Prostate gland (tissue), 2 donors: Measurements from ENCODE around the gene OSBPL1A. TPM values are rescaled to one million over a fixed set of nuclear protein-coding genes. Genes with fewer than 3 reads are reported as not detected.
"Not testable (repeated sequence)": the region's sequence is repeated elsewhere in the genome, so short reads cannot be mapped to it uniquely, and the experiment has no call there.

Experiments
- DNase-seq: peaks from one replicate; pipeline ENCODE4 v3.0.0-alpha.2; 2019; ENCODE audit warnings: low spot score
- H3K27ac ChIP-seq, 2 donors: fragments of 200-600 bp; sonication (generic); 2 replicates each; pipeline ENCODE4 v1.5.1; 2017 to 2019
- H3K27me3 ChIP-seq: fragments of 200-600 bp; sonication (generic); replicated peaks from 2 replicates; pipeline ENCODE4 v1.5.1; 2019; ENCODE audit not compliant: insufficient read depth
- H3K36me3 ChIP-seq, 2 donors: fragments of 200-600 bp; sonication (generic); 1 replicate in 1 of 2; 2 replicates in 1 of 2; pipeline versions ENCODE4 v1.5.1 to v1.8.1; 2017 to 2019
- H3K4me1 ChIP-seq: fragments of 200-600 bp; sonication (generic); replicated peaks from 2 replicates; pipeline ENCODE4 v1.5.1; 2019
- H3K4me3 ChIP-seq, 2 donors: fragments of 200-600 bp; sonication (generic); 2 replicates each; pipeline ENCODE4 v1.5.1; 2017 to 2019
- H3K9me3 ChIP-seq: fragments of 200-600 bp; sonication (generic); 2 replicates; pipeline ENCODE4 v1.5.1; 2017
- CTCF ChIP-seq, 4 experiments: fragments of 200-600 bp in 2 of 4; fragments of 450-650 bp in 2 of 4; sonication (generic) in 2 of 4; IDR thresholded peaks; 1 replicate in 3 of 4; 2 replicates in 1 of 4; pipeline ENCODE4 v1.5.1; 2016 to 2019; ENCODE audit warnings: antibody characterized with exemption in 4 of 4, mild to moderate bottlenecking in 2 of 4, moderate library complexity in 2 of 4
- POLR2A ChIP-seq: fragments of 450-650 bp; IDR thresholded peaks from one replicate; pipeline ENCODE4 v1.6.1; 2016; ENCODE audit warnings: antibody characterized with exemption, mild to moderate bottlenecking
- POLR2AphosphoS5 ChIP-seq: sonication (generic); formaldehyde crosslinking; IDR thresholded peaks from one replicate; pipeline ENCODE4 v1.6.1; 2017; ENCODE audit warnings: antibody characterized with exemption
- WGBS: methylation state at CpG from one replicate; pipeline ENCODE4 v1.1.5; 2018; 5-methylcytosine and 5-hydroxymethylcytosine counted together
- intact Hi-C: fragments of 100-400 bp; cut with DNase I; formaldehyde crosslinking; loops from one replicate; pipeline ENCODE4 v1.14.2; 2022
- total RNA-seq, 2 donors: library from RNA; depleted of rRNA; stranded (reverse); fragments of >200 nt; gene quantifications; one replicate each; pipeline ENCODE4 v1.1.0, GENCODE V29; 2016

The OSBPL1A gene
- total RNA-seq, 2 donors from 2014 or later, result 33.7 to 39.1 TPM

- no peaks in the 10 kb centered on the region for H3K9me3 ChIP-seq
- H3K4me3 ChIP-seq, result no peak overlapping the region
- H3K4me1 ChIP-seq, result no peaks in the 10 kb centered on the region
- DNase-seq, result no peak
- no peaks in the 10 kb centered on the region for H3K36me3 ChIP-seq
- no peak overlapping the region for H3K27ac ChIP-seq
- 59% methylated on average over 1 of the region's 1 CpG for WGBS
- intact Hi-C loops, result no loop called here
- TF ChIP-seq CTCF (IDR thresholded peaks at IDR 0.05), result no peak
- no peak for TF ChIP-seq POLR2A
- no peak for TF ChIP-seq POLR2AphosphoS5
- no peaks in the 10 kb centered on the region for H3K27me3 ChIP-seq
Observed at GRCh38 chr18:24378598-24378997, 19.0 kb downstream of the OSBPL1A start.

DNA sequence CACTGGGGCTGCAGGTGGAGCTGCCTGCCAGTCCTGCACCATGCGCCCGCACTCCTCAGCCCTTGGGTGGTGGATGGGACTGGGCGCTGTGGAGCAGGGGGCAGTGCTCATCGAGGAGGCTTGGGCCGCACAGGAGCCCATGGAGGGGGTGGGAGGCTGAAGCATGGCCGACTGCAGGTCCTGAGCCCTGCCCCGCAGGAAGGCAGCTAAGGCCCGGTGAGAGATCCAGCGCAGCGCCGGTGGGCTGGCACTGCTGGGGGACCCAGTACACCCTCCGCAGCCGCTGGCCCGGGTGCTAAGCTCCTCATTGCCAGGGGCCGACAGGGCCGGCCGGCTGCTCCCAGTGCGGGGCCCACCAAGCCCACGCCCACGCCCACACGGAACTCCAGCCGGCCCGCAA lies 21.1 kb downstream of the OSBPL1A start:
- H3K27ac ChIP-seq, H3K9me3 ChIP-seq, H3K36me3 ChIP-seq, H3K4me1 ChIP-seq, DNase-seq, intact Hi-C loops, H3K27me3 ChIP-seq, H3K4me3 ChIP-seq: not testable (repeated sequence)
- 97% methylated on average over 14 of the region's 23 CpGs for WGBS

- Histone ChIP-seq H3K27ac (no peak overlapping the region), H3K36me3 (no peaks in the 10 kb centered on the region), H3K27me3 (no peaks in the 10 kb centered on the region), H3K4me3 (no peak overlapping the region), H3K9me3 (no peaks in the 10 kb centered on the region), H3K4me1 (no peaks in the 10 kb centered on the region)
- intact Hi-C loops, result no loop called here
- 89% methylated on average over 1 of the region's 1 CpG for WGBS
- no peak for TF ChIP-seq POLR2A
- no peak for TF ChIP-seq CTCF (IDR thresholded peaks at IDR 0.05)
- no peak for TF ChIP-seq POLR2AphosphoS5
- DNase-seq, result no peak
Observed at GRCh38 chr18:24373328-24373727, 24.3 kb downstream of the OSBPL1A start.

GRCh38 chr18:24372279-24372872 lies 25.2 kb downstream of the OSBPL1A start:
- Histone ChIP-seq H3K9me3 (no peaks in the 10 kb centered on the region), H3K27me3 (no peaks in the 10 kb centered on the region), H3K4me3 (no peak overlapping the region), H3K36me3 (no peaks in the 10 kb centered on the region), H3K4me1 (no peaks in the 10 kb centered on the region), H3K27ac (no peak overlapping the region)
- no peak for DNase-seq
- no peak for TF ChIP-seq POLR2AphosphoS5
- TF ChIP-seq CTCF (IDR thresholded peaks at IDR 0.05), result no peak
- no peak for TF ChIP-seq POLR2A
- 81% methylated on average over 5 of the region's 5 CpGs for WGBS
- intact Hi-C loops, result no loop called here

DNA sequence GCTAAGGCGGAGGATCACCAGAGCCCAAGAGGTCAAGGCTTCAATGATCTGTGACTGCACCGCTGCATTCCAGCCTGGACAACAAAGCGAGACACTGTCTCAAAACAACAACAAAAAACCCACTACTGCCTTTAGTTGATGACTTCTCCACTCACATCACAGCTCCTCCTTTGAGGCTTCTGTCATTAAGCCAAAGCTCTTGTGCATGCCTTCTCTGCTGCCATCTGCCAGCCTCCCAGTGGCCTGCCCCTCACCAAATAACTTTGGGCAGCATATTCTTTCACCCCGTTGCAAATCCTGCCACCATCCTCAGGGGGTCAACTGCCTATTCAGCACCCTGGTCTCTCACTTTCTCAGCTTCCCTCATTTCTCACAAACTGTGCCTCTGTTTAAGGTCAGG lies 27.5 kb downstream of the OSBPL1A start:
- no peaks in the 10 kb centered on the region for H3K4me1 ChIP-seq
- no peaks in the 10 kb centered on the region for H3K27me3 ChIP-seq
- no peaks in the 10 kb centered on the region for H3K36me3 ChIP-seq
- H3K27ac ChIP-seq, result no peak overlapping the region
- no peak for TF ChIP-seq CTCF (IDR thresholded peaks at IDR 0.05)
- no peak for TF ChIP-seq POLR2A
- TF ChIP-seq POLR2AphosphoS5, result no peak
- no peaks in the 10 kb centered on the region for H3K9me3 ChIP-seq
- WGBS, result 85% methylated on average over 4 of the region's 4 CpGs
- no peak overlapping the region for H3K4me3 ChIP-seq
- DNase-seq, result no peak
- intact Hi-C loops, result no loop called here
